Measurements from ENCODE around the gene FAM124A.
"Not testable (repeated sequence)": the region's sequence is repeated elsewhere in the genome, so short reads cannot be mapped to it uniquely, and the experiment has no call there.

The FAM124A gene

DNA sequence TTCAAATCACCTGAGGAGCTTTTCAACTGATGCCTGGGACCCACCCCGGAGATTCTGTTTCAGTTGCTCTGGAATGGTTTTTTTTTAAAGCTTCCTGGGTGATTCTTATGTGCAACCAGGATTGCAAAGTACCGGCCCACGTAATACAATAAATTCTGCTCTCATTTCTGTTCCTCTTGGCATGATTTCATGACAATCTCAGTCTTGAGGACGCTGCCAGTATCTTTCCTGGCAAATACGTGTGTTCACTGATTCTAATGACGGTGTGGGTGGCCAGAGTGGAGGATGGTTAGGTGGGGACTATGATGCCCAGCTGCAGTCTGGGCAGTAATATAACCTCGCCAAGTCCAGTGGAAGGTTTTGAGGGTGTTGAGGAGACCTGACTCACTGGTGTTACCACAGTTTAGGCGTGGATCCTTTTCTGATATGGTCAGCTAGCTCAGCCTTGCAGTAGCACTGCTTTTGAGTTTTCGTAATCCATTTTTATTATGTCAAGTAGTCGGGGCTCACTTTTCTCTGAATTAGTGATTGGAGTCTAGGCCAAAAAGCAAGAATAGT lies 49.4 kb downstream of the FAM124A start:
- DNase-seq = no peak

DNA sequence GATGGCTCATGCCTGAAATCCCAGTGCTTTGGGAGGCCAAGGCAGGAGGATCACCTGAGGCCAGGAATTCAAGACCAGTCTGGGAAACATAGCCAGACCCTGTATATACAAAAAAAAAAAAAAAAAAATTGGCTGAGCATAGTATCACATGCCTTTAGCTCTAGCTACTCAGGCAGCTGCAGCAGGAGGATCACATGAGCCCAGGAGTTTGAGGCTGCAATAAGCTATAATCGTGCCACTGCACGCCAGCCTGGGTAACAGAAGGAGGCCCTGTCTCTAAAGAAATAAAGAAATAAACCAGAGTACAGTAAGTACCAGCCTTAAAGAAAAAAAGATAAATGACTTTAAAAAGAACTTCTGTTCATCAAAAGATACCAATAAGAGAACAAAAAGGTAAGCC lies 52.9 kb downstream of the FAM124A start:
- DNase-seq = no peak

DNA sequence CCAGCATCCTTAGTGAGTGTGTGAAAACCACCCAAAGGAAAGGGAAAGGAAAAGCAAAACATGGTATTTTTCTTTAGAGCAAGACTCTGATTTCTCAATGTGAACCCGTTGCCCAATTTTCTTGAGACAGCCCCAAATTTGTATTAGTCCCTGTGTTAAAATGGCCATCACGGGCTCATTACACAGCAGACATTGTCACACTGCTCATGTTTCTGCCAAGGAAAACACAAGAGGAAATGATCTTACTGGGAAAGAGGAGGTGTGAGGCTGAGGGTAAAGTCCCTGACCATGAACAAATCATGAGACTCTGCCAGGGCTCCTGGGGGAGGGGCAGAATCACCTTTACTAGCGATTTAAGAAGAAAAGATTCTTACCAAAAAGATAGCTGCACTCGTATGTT lies 54.4 kb downstream of the FAM124A start:
- DNase-seq = no peak

DNA sequence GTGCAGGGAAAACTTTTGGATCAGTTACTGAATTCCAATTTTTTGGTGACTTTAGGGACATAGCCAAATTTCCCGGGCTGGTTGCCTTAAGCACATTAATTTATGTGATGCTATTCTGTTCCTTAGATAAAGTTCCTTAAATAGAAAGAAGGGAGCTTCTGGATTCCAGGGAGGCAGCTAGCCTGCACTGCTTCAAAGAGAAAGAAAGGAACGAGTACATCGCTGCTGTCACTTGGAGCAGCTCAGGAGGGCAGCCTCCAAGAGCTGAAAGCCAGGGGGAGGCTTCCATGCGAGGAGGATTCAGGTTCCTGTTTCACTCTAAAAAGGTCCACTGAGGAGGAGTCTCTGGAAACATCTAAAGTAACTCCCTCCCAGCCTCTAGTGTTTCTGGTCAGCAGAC lies 55.7 kb downstream of the FAM124A start:
- DNase-seq = no peak

DNA sequence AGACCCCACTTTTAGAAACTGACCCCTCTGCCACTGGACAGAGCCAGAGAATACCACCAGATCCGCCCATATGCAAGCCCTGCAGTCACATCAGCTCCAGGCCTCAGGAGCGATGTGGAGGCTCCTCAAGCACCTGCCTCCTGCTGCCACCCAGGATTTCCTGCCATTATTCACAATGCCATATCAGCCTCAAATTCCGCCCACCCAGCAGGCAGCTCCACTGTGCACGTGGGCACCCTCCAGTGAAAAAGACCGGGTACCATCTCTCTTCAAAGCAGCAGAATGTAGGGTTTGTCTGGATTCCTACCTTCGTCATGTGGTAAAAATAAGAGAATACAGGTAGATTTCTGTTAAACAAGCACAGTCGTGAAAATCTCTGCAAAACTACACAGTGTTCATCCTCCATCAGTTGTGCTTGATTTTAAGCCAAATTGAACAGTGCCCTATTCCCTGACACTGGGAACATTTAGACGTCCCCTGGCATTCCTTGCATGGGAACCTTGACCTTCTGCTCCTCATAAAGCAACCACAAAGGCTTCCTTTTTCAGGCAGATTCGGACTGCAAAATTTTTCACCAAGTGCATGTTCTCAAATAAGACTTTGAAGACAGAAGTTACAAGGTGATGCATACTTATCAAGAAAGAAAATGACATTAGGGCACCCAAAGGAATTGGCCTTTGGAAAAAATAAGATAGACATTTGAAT lies 56.4 kb downstream of the FAM124A start:
- no peak for DNase-seq

DNA sequence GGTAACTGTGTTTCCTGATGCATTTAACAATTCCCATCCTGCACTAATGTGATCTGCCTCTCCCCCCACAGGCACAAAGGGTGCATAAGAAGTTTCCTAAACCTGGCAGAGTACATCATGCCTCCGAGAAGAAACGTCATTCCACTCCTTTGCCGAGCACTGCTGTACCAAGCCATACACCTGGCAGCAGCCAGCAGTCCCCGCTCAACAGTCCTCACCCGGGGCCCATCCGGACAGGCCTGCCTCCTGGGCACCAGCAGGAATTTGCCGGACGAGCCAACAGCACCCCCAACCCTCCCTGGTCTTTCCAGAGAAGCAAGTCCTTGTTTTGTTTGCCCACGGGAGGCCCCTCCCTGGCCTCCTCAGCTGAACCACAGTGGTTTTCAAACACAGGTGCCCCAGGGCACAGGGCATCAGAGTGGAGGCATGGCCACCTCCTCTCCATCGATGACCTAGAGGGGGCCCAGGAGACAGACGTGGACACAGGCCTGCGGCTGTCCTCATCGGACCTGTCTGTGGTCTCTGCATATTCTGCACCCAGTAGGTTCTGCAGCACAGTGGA lies 58.3 kb downstream of the FAM124A start:
- no peak for DNase-seq

DNA sequence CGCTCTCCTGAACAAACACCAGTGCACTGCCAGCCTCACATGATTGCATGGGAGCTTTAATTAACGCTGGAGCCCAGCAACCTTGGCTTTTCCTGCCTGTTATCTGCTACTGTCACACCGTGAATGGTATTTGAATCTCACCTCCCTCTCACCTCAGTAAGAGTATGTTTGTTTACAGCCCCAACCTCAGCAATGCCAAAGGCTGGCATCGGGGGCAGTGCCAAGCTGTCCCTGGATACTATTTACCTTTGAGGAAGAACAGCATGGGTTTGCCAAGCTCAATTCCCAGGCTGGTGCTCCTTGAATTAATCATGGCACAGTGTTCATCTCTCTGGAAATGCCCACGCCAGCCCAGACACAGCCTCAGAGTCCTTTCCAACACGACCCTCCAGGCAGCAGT lies 60.1 kb downstream of the FAM124A start:
- no peak for DNase-seq

DNA sequence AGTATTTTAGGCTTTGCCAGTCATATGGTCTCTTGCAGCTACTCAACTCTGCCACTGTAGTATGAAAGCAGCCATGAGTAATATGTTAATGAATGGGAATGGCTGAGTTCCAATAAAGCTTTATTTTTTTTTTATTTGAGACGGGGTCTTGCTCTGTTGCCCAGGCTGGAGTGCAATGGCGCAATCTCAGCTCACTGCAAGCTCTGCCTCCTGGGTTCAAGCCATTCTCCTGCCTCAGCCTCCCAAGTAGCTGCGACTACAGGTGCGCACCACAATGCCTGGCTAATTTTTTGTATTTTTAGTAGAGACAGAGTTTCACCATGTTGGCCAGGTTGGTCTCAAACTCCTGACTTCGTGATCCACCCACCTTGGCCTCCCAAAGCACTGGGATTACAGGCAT lies 60.7 kb downstream of the FAM124A start:
- not testable (repeated sequence) for DNase-seq

DNA sequence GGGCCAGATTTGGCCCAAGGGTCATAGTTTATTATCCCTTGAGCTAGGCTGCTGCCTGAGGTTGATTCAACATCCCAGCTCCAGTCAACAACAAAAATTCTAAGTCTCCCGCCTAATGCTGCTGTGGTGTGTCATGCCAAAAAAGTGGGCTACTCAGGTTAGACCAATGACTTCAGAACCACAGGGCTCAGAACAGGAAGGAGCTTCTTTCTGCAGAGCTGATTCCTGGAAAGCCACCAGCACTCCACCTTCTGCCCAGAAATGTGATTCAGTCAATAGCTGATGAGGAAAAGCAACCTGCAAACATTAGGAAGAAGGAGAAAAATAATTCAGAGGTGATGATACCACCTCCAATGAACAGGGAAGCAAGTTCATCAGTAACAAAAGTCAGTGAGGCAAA lies 61.2 kb downstream of the FAM124A start:
- DNase-seq = no peak

DNA sequence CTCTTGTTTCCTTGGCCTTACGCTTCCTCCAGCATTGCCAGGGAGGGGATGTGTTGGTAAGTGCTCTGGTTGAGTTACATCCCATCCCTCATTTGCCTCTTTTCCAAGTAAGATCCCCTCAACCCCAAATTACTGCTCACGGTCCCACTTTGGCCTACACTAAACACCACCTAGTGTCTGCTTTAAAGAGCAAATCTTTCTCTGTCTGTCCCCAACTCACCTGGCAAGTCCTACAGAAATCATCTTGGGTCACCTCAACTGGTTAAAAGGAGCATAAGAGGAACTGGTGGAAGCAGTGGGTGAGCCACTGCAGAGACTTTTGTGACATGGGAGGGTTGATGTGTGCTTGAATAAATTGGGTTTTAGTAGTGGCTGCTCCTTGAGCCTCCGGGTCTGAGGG lies 62.1 kb downstream of the FAM124A start:
- DNase-seq = no peak

DNA sequence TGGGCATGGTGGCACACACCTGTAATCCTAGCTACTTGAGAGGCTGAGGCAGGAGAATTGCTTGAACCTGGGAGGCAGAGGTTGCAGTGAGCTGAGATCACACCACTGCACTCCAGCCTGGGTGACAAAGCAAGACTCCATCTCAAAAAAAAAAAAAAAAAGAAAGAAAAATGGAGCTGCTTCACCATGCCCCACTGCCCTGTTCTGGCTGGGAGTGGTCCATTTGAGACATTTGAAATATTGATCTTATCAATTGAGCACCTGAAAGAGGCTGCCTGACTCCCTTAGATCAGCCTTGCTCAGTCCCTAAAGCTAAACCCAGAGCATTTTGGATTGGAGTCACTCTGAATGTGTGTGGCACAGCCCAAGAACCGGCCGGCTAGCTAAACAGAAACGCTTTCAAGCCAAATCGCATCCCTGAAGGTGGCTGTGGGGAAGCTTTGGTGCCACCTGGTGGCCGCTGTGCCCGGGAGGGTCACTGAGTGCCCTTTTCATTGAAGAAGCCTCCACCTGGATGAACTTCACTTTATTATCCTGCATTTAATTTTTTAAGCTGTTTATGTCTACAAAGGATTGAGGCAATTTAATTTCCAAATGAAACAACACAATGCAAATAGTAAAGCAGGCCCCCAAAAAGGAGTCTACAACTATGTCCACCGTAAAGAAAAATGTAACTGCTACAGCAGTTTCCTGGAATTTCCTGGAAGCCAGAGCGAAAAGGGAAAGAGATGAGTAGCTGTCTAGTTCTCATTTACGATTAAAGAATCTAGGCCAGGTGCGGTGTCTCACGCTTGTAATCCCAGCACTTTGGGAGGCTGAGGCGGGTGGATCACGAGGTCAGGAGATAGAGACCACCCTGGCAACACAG lies 64.2 kb downstream of the FAM124A start:
- DNase-seq = peak; percentile 78

DNA sequence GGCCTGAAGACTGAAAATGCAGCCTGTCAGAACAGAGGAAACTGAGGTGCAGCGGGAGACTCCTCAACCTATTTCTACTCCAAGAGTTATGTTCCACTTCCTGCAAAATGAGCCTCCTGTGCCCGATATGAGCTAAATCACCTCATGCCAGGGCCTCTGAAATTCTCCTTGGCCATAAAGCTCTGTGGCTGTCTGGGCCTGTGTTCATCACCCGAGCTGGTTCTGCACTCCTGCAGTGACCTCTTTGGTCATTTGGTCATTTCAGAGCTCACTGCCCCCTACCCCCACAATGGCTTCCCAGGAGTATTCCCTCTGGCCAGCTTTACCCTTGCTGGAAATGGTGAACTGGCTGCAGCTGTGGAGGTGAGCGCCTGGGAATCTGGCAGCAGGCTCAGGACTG lies 65.6 kb downstream of the FAM124A start:
- DNase-seq = no peak

DNA sequence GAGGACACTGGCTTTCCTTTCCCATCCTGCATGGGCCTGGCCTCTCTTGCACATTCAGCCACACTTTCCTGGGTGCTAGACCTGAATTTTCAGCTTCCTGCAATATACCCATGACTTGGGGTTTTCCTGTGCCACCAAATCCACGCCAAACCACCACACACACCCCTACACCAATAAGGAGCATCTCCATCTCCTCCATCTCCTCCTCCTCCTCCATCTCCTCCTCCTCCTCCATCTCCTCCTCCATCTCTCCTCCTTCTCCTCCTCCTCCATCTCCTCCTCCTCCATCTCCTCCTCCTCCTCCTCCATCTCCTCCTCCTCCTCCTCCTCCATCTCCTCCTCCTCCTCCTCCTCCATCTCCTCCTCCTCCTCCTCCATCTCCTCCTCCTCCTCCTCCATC lies 66.1 kb downstream of the FAM124A start:
- DNase-seq = not testable (repeated sequence)

DNA sequence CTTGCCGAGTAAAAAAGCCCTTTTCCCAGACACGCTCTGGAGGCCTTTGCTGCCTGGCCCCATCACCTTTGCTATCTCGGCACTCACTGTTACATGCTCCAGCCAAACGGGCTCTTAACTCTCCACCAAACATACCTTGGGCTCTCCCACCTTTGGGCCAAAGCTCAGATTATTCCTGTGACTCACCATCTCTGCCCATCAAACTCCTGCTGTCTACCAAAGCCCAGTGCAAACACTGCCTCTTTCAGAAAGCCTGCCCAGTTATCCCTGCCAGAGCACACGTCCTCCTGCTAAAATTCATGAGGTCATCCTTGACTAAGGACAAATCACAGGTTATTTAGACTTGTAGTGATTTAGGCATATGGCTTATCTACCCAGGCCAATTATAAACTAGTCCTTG lies 69.1 kb downstream of the FAM124A start:
- no peak for DNase-seq

DNA sequence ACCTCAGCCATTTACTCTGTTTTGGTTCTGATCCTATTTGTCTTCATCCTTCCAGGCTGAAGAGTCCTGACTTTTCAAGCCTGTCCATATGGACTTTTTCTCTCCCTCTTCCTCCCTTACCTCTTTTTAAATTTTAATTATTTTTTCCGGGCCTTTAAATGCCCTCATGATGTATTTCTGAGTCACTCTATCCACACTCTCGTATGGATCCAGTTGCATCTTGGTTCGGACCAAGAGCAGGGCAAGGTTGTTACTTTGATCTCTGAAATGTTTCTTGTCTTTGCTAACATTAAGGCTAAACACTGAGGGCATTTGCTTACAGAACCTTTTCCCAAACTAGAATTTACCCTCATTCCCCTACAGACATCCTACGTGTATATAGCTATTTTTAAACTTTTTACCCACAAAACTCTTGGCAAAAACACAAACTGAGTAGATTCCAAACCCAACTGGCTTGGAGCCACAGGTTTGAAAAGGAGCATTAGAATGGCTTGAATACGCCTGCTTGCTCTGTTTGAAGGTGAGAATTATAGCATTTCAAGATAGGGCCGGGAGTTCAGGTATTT lies 69.9 kb downstream of the FAM124A start:
- DNase-seq = no peak

DNA sequence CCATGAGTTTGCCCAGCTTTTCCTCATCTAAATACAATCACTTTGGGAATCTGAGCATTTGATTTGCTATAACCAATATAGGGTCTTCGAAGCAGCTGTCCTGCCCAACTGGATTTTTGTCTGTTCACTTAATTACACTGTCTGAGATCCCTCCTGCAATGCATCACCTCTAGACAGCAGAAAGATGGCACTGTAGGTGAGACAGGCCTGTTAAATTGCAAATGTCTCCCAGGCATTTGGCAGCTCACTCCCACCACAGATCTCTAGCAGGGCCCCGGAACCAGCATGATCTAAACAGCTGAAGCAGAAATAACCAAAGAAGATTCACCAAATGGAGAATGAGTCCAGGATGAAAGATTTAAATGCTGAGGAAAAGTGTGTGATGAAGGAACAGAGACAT lies 75.4 kb downstream of the FAM124A start:
- DNase-seq = no peak

DNA sequence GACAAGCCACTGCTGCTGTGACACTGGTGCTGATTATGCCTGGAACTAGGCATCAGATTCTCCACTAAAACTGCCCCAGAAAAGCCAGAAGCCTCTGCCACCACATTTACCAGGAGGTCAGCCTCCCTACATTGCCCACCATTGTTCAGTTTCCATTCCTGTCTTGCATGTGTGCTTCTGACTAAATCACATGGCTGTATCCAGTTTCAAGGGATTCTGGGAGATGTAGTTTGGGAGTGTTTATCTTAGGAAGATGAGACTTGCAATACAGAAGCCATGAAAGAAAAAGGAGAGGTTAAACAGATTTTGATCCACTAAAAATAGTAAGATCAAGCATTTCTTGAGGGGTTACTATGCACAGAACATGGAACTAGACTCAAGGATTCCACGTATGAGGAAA lies 76.6 kb downstream of the FAM124A start:
- no peak for DNase-seq

DNA sequence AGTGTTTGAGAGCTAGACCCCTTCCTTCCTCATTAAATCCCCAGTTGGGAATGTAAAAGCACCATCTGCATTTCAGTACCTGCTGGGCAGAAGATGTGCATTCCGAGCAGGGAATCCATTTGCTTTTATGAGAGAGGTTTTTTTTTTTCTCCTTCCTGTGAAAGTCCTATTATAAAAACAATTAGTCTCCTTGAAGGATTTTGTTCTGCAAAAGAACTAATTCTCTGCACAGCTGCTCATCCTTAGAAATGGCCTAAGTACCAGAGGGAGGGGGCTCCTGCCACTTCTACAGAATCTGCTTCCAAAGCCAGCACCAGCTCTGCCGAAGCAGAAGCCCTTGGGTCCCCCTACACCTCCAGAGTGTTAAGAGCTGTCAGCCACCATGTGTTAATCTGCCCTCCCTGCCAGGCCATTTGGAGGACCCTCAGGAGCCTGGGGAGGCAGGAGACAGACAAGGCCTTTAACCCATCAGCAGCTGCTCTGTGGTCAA lies 80.9 kb downstream of the FAM124A start:
- DNase-seq = no peak

DNA sequence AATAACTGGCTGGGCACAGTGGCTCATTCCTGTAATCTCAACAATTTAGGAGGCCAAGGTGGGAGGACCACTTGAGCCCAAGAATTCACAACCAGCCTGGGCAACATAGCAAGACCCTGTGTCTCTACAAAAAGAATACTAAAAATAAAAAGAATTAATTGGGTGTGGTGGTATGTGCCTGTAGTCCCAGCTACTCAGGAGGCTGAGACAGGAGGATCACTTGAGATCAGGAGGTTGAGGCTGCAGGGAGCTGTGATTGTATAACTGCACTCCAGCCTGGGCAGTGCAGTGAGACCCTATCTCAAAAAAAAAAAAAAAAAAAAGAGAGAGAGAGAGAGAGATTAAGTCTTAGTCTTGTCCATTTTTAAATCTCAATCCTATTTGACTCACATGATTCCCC lies 81.7 kb downstream of the FAM124A start:
- no peak for DNase-seq

DNA sequence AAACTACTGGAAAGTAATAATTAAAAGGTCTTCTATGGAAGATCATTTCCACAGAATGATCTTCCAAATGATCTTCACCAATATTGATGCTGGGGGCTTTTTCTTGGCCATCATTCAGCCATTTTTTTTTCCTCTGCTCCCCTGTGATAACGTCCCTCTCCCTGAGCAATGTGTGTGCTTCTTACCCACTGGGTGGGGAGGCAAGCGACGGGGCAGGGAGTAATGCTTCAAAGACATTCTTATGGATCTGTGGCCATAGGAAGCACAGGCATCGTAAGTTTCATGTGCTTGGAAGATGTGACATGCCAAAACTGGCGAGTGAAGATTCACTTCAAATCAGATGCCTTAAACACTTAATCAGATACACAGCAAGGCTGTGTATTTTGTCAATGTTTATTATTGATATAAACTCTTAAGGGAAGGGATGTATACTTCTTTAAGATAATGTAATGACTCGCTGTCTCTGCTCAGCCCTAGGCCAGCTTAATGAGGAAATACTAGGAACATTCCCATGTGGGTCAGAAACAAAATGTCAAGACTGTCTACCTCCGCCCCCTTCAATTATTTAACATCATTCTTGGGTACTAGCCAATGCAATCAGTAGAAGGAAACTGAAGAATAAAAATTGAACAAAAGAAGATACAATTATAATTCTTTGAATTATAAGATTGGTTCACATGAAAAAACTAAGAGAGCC lies 83.2 kb downstream of the FAM124A start:
- DNase-seq = no peak

DNA sequence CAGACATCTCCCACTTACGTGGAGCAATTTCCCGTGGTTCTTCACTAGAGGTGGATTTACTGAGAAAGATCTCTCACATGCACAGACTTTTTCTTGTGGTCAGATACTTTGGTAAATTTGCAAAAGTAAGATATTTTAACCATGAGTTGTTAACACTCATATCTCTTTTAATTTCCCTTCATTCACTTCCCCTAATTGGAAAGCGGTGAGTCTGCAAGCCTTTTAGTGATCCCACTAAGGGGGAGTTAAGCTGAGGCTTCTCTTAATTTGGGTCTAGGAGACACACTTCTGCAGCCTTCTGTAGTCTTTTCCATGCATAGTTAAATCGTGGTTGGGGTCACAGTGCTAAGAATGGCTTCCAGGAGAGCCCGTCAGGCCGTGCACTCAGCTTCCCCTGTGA lies 86.6 kb downstream of the FAM124A start:
- DNase-seq = no peak

DNA sequence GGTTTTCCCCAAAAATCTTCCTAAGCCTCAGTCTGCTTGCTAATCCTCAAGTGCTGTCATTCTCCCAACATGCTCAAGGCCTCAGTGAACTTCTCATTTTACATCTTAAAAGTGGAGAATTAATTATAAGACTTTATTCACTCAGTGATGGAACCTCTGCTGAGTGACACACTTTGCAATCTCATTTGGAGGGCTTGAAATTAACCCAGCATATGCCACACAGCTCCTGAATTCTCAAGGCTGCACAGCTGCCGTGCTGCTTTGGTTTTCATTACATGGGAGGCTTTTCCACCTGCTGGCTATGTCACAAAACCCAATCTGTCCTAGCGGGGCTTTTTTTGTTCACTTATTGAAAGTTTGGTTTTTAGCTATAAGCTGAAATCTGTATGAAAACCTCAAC lies 89.0 kb downstream of the FAM124A start:
- no peak for DNase-seq
